NCI-H2171 (cell line): Measurements from ENCODE around the gene ADRA1B.

Experiments
- DNase-seq: peaks from one replicate; lab custom pipeline; 2025; lab: John Stamatoyannopoulos, UW

Gene ADRA1B

DNA sequence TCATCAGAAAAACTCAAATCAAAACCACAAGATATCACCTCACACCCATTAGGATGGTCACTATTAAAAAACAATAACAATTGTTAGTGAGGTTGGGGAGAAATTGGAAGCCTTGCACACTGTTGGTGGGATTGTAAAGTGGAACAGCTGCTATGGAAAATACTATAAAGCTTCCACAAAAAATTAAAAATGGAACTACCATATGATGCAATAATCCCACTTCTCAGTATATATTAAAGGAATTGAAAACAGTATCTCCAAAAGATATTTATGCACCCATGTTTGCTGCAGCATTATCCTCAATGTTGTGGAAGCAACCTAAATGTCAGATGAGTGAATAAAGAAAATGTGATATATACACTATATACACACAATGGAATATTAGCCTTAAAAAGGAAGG, 14.5 kb upstream of the ADRA1B start:
- DNase-seq: no peak

DNA sequence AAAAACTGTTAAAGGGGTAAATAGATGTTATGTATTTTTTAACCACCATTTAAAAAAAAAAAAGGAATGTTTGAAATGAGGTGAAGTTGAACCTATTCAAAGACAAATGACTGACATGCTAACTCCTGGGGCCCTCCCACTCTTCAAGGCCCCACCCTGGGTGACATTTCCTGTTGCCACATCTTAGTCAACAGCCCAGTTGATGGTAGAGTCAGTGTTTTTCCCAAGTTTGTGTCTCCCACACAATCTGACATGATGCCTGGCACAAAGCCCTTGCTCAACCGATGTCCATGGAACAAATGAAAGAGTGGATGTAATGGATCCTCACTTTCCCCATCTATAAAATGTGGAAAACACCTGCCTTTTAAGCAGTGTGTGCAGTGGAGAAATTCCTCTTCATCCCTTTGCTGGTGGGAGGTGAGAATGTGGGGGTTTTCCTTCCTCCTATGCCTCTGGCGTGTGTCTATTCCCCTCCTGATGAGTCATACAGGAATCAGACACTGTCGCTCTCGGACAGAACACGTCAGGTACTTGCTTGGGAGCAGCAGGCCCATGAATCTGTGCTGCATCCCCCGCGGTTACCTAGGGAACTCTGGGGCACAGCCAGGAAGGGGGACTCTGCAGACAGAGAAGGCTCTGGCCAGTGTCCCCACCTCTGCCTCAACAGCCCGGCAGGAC, 13.7 kb upstream of the ADRA1B start:
- DNase-seq: no peak

DNA sequence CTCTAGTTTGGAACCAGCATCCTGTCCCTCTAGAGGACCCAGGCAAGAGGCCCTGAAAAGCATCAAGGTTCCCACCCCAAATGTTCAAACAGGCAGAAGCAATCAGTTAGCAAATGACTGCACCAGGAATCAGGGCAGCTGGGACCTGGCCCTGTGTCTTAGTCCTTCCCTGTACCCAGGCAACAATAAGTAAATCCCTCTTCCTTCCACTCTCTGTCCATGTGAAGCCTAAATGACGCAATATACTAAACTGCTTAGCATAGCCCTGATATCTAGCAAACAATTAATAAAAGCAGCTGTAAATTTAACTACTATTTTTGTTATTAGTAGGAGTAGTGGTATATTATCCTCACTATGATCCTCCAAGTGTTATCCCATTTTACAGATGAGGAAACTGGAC, 13.2 kb upstream of the ADRA1B start:
- no peak for DNase-seq

DNA sequence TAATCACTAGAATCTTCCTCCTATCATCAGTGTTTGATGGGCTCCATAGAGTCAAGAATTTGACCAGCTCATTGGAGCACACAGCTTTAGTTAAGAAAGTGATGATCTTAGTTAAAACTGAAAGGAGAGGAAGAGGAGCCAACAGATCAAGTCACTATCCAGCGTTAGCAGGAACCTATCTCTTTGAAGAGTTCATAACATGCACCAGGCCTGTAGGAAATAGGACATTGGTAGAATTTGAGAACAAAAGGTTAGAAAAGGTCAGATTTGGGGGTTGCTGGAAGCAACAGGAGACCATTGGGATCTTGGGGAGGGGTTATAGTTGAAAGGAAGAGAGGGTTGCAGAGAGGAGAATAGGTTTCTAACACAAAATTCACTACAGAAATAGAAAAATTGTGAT, 11.4 kb upstream of the ADRA1B start:
- no peak for DNase-seq

DNA sequence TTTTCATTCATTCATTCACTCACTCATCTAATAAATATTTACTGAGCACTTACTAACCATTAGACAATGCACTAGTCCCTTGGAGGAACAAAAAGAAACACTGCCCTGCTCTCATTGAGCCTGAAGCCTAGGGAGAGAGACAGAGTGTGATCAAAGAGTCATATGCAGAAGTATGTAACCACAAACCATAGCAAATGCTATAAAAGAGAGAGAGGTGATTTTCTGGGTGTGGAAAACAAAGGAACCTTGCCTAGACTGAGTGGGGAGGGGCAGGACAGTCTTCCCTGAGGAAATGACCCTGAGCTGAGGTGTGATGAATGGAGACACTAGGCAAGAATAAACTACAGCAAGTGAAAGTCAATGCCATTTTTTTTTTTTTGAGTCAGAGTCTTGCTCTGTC, 10.8 kb upstream of the ADRA1B start:
- no peak for DNase-seq

DNA sequence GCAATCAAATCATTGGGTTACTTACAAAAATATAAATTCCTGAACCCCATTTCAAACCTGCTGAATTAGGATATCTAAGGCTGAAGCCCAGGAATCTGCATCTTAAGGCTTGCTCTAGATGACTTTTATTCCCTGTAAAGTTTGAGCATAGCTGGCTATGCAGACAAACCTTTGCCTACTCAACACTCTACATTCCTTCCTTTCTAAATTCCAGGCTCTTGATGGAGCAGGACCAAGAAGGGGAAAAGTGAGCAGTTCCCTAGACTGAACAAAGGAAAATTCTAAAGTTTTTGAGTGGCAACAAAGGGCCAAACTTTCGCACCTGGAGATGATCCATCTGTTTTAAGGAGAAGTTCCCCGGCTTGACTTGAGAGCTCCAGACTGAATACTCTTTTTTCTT, 9.8 kb upstream of the ADRA1B start:
- no peak for DNase-seq

DNA sequence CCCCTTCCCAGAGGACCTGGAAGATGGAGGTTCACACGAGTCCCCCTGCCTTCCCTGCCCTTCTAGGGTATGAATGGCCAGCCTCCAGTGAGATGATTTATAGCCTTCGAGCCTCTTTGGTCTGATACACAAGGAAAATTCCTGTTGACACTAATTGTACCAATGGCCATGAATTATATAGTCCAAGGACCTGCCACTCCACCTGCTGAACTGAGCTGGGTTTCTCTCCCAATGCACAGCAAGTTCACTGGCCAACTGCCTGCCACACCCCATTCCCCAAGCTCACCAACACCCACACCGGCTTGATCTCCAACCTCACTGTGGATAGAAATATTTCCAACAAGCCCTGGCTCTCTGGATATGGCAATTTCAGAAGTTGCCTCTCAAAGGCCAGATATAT, 9.3 kb upstream of the ADRA1B start:
- DNase-seq: no peak

DNA sequence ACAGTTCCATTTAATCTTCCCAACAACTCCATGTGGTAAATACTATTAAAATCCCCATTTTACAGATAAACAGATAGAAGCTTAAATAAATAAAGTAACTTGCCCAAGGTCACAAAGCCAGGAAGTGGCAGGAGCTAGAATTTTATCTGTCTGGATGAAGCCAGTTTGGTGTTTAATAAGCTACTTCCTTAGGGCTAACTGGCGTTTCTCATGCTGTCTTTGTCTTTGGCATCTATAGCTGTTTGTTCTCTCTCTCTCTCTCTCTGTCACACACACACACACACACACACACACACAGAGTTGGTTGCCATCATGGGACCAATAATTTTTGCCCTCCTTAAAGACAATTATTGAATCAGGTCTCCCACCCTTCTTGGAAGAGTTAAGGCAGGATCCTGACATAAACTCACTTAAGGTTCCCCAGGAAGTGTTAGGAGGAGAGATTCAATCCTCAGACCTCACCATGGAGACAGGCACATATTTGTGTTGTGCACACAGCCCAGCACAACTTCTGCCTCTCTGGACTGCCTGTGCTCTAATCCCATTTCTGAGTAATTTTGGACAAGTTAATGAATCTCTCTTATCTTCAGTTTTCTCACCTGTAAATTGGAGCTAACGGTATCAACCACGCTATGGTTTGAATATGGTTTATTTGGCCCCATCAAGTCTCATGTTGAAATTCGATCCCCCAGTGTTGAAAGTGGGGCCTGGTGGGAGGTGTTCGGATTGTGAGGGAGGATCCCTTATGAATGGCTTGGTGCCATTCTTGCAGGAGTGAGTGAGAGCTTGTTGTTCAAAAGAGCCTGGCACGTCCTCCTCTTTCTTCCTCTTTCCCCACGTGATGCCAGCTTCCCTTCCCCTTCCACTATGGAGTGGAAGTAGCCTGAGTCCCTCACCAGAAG, 8.3 kb upstream of the ADRA1B start:
- no peak for DNase-seq

DNA sequence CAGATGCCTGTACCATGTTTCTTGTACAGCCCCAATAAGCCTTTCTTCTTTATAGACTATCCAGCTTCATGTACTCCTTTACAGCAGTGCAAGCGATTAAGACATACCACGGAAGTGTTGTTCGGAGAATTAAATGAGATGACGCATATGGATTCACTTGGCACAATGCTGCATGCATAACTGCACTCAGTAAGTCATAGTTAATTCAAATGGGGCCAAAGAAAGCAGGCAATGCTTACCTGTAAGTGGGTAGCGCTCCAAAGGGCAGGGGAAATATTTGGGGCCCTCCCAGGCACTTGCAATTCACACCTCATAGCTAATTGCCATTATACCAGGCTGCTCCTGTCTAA, 7.7 kb upstream of the ADRA1B start:
- no peak for DNase-seq

DNA sequence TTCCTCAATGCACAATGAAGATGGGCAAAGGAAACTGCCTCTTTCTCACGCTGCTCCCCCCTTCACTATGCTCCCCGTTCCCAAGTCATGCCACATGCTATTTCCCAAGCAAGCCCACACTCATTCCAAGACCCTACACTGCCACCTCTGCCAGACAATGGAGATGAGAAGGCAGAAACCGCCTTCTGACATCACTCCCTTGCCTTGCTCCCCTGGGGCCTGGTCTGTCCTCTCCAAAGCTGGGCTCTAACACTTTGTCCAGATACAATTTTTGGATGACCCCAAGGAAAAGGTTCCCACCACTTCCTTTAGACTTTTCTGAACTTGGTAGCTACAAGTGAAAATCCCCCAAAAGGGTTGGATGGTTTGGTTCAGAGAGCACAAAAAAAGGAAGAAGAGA, 7.2 kb upstream of the ADRA1B start:
- no peak for DNase-seq

DNA sequence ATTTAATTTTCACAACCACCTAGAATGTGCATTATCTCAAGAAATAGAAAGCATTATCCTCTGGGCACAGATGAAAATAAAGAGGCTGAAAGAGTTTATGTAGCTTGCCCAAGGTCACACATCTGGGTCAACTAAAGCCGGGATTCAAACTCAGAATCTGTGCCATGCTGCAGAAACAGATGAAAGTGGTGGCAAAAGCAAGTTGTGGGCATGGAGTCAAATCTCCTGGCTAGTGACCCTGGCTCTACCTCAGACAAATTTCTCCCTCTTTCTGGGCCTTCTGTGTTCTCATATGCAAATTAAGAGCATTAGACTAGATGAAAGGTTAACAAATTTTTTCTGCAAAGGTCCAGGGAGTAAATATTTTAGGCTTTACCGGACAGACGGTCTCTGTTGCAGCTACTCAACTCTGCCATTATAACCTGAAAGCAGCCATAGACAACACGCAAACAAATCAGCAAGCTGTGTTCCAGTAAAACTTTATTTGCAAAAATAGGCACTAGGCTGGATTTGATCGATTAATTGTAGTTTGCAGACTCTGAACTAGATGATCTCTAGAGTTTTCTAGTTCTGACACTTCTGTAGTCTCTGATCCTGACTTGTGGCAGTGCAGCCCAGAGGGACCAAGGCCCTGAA, 6.0 kb upstream of the ADRA1B start:
- no peak for DNase-seq

DNA sequence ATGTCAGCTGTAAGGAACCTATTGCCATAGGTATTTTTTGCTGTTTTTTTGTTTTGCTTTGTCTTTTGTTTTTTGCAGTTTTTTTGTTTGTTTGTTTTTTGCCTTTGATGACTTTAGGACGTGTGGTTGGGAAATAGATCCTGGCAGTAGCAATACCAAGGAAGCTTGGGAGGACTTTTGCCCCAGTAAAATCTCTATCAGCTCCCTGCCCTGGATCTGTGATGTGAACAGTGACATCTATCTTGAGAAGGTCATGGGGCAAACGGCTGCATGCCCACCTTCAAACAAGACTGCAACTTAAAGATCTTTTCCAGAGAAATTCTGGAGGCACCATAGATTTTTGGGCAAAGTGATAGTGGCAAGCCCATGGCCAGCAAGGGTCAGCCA, 5.4 kb upstream of the ADRA1B start:
- DNase-seq: no peak

DNA sequence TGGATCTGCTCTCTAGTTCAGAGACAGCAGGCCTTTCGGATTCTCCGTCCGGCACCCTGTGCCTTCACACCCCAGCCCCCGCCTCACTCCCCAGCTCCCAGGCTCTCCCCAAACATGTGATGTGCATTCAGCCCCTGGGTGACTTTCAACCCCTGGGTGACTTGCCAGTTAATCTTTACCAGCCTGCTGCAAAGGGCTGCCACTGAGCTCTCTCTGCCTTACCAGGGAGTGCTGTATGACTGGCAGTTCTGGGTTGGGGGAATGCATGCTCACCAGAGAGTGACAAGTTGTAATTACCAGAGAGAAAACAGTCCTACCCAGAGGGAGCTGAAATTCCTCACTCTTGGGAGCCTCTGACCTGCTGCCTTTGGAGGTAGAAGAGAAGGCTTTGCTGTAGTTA, 4.9 kb upstream of the ADRA1B start:
- no peak for DNase-seq

DNA sequence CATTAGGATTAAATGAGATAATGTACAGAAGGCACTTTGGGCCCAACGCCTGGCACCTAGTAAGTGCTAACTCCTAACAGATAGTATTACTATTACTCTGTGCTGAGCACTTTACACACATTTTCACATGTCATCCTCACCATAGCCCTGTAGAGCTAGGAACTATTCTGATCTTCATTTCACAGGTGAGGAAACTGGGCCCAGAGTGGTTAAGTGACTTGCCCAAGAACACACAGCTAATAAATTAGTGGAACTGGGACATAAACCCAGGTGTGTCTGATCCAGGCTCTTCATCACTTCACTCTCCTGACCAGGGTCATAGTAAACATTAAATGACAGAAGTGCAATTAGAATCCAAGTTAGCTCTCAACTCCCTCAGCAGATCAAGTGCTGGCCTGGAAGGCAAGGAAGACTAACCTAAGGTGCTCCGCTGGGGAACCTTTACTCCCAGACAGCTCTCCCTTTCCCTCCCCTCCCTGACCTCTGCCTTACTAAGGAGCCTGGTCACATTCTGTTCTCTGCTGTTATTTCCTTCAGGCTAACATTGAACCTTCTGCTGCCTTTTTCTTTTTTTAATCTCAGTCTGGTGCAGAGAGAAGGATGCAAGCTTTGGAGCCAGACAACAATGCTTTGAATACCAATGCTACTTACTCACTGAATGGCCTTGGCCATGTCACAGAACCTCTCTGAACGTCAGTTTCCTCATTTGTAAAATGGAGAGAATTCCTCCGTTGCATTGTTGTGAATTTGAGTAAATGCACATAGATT, 4.1 kb upstream of the ADRA1B start:
- no peak for DNase-seq

DNA sequence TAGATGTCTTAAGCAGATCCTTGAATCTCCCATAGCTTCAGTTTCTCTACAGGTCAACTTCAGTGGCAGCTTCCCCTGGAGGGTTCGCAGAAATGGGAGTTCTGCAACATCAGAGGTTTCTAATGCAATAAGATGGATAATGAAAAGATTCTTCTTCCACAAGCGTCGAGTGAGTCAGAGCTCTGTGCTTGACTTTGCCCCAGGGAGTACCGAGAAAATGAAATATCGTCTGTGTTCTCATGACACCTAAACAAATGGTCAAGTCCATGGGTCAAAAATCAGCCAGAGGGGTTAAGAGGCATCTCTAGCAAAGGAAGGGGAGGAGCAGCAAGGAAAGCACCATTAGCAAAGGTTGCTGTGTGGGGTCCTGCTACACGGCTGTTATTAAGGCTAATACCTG, 3.2 kb upstream of the ADRA1B start:
- no peak for DNase-seq

DNA sequence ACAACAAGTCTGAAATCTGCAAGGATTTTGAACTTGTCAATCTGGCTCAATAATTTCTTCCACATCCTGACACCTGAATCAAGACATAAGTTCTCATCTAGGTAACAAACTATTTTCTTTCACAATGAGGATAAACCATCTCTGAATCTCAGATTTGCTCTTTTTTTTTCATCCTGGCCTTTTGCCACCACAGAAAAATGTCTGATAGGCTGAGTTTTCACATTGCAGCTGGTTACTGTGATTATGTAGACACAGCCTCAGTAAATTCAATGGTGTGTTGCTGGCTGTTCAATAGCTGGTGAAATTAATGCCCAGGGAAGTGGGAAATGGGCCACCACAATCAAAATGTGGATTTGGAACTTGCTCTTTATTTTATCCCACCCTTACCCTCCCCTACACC, 2.8 kb upstream of the ADRA1B start:
- DNase-seq: no peak

DNA sequence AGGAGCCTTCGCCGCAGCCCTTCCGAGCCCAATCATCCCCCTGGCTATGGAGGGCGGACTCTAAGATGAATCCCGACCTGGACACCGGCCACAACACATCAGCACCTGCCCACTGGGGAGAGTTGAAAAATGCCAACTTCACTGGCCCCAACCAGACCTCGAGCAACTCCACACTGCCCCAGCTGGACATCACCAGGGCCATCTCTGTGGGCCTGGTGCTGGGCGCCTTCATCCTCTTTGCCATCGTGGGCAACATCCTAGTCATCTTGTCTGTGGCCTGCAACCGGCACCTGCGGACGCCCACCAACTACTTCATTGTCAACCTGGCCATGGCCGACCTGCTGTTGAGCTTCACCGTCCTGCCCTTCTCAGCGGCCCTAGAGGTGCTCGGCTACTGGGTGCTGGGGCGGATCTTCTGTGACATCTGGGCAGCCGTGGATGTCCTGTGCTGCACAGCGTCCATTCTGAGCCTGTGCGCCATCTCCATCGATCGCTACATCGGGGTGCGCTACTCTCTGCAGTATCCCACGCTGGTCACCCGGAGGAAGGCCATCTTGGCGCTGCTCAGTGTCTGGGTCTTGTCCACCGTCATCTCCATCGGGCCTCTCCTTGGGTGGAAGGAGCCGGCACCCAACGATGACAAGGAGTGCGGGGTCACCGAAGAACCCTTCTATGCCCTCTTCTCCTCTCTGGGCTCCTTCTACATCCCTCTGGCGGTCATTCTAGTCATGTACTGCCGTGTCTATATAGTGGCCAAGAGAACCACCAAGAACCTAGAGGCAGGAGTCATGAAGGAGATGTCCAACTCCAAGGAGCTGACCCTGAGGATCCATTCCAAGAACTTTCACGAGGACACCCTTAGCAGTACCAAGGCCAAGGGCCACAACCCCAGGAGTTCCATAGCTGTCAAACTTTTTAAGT, 819 bp downstream of the ADRA1B start:
- DNase-seq: no peak

DNA sequence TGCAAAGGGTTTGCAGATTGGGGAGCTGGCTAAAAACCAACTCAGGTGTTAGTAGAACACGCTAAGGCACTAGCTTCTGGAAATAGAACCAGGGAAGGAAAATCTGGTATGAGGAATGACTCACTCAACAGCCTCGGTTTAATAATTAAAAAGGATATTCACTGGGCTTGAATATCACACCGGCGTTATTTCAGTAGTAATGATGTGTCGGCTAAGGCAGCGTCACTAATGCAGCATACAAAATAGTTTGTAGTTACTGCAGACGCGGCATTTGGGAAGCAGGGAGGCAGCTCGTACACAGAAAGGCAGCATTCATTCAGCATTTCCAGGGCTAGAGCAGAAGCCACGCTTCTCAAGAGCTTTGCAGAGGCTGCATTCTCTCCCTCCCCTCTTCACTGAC, 1.7 kb downstream of the ADRA1B start:
- no peak for DNase-seq

DNA sequence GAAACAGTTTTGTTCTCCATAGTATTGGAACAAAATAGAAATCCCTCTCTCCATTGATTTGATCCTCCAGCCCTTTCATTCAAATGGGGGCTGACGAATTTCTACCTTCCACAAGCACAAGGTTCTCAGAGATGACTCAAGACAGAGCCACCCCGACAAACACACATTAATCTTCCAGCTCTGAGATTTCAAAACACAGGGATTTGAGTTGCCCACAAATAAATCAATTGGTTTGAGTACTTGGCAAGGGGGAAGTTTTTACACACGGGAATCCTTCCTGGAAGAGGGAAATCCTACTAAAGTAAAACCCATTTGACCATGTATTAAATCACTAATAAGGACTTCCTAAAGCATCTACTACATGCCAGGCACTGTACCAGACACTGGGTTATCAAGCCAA, 5.4 kb downstream of the ADRA1B start:
- no peak for DNase-seq

DNA sequence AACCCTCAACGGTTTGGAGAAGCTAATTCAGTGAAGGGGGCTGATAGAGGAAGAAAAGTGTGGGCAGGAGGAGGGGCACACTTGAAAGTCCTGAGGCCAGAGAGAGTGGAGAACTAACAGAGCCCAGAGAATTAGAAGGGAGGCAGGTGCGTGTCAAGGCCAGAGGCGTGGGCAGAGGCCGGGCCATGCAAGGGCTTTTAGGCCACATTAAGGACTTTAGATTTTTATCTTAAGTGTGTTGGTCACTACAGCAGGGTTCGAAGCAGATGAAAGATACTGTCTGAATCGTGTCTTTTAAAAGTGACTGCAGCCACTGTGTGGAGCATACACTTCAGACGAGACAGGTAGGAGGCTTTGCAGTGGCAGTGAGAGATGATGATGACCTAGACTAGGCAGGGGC, 6.7 kb downstream of the ADRA1B start:
- DNase-seq: no peak

DNA sequence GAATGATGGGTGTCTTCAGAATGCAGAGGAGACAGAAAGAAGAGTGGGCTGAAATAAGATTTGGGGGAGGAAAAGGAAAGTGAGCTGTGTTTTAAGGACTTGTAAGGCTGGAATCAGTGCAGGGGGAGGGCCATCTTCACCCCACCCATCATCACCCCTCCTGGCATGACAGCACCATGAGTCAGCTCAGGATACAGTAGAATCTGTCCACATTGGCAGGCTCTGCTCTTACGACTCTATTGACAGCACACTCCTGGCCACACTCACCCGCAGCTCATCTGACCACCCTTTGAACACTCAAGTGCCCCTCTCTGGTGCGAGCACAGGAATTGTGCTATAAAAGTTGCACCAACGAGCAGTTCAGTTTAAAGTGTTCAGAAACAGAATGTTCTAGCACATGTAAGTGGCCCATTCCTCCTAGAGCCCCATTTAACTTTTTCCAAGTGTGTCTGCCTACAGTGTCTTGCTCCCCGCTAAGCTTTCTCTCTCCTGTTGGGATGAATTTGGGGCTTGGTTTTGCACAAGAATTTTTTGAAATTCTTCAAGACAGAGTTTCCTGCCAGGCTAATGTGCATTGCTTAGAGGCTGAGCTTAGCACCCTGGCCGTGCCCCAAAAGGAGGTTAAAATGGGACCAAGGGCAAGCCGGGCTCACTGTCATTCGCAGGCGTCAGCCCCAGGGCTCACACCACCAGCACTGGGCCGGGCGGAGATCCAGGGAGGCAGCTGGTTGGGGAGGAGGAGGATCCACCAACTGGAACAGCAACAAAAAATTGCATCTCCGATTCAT, 12.0 kb downstream of the ADRA1B start:
- DNase-seq: no peak
